SJSA1 (cell line): ENCODE results near the gene CAPN14. TPM values are rescaled to one million over a fixed set of nuclear protein-coding genes. Genes with fewer than 3 reads are reported as not detected.
"Not testable (repeated sequence)": the region's sequence is repeated elsewhere in the genome, so short reads cannot be mapped to it uniquely, and the experiment has no call there.

ENCODE experiments used
- DNase-seq, 2 experiments: peaks; one replicate each; pipeline ENCODE4 v3.0.0-alpha.2; 2015 to 2020; ENCODE audit warnings: low spot score in 2 of 2, low read depth in 1 of 2
- H3K27ac ChIP-seq: fragments of 250-450 bp; sonication (Bioruptor Pico); 2 replicates; pipeline ENCODE4 v1.5.1; 2020; ENCODE audit warnings: mild to moderate bottlenecking, moderate library complexity
- H3K27me3 ChIP-seq: fragments of 250-450 bp; sonication (Bioruptor Pico); replicated peaks from 2 replicates; pipeline ENCODE4 v1.5.1; 2020; ENCODE audit warnings: mild to moderate bottlenecking, moderate library complexity
- H3K36me3 ChIP-seq: fragments of 250-450 bp; sonication (Bioruptor Pico); 2 replicates; pipeline ENCODE4 v1.5.1; 2020; ENCODE audit warnings: mild to moderate bottlenecking
- H3K4me1 ChIP-seq: fragments of 250-450 bp; sonication (Bioruptor Pico); replicated peaks from 2 replicates; pipeline ENCODE4 v1.6.1; 2021; ENCODE audit warnings: mild to moderate bottlenecking
- H3K4me3 ChIP-seq: fragments of 250-450 bp; sonication (Bioruptor Pico); 2 replicates; pipeline ENCODE4 v1.5.1; 2020; ENCODE audit warnings: mild to moderate bottlenecking
- H3K9me3 ChIP-seq: fragments of 250-450 bp; sonication (Bioruptor Pico); replicated peaks from 2 replicates; pipeline ENCODE4 v1.5.1; 2020; ENCODE audit warnings: mild to moderate bottlenecking
- total RNA-seq: library from RNA; depleted of rRNA; stranded (reverse); fragments of >200 nt; shearing (Covaris generic); gene quantifications from 2 replicates; pipeline ENCODE4 v1.2.3, GENCODE V29; 2014

The CAPN14 gene
- total RNA-seq, 1 experiment from 2014 or later = not detected

DNA sequence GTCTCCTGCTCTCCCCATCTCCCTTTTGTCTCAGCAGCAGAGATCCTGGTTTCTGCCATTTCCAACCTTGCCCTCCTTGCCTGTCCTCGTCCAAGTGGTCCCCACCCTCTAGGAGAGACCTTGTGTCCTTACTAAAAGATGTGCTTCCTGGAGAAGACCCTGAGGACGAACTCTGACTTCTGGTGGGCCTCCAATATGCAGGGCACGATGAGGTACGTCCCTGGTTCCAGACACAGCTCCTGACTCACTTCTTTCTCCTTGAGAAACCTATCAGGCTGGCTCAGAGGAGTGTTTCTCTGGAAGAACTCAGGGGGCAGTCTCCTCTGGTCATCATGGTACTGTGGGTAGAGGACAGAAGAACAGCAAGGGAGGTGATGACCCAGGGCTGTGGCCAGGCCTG, 28.2 kb downstream of the CAPN14 start:
- Histone ChIP-seq H3K36me3 (no peaks in the 10 kb centered on the region), H3K9me3 (no peaks in the 10 kb centered on the region), H3K4me3 (no peak overlapping the region), H3K27me3 (peaks cover 15% of the 10 kb centered on the region), H3K4me1 (no peaks in the 10 kb centered on the region), H3K27ac (no peak overlapping the region)
- no peak for DNase-seq

DNA sequence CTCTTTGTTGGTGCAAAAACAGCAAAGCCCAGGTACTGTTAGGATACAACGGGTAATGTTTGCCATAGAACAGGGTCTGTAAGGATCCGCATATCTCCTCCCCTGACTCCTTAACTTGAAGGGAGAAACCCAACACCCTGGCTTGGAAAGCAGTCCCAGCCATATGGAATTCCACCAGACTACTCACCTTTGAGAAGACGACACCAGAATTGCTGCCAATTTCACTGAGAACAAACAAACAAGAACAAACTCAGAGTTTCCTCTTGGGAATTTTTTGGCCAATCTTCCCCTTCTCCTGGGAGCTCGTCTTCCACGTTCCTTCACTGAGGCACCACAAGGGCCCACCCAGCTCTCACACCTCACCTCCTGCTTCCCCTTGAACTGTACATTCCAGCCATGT, 29.2 kb downstream of the CAPN14 start:
- no peaks in the 10 kb centered on the region for H3K9me3 ChIP-seq
- H3K27ac ChIP-seq = no peak overlapping the region
- no peak overlapping the region for H3K4me3 ChIP-seq
- H3K4me1 ChIP-seq = no peaks in the 10 kb centered on the region
- DNase-seq = no peak
- H3K27me3 ChIP-seq = peaks cover 15% of the 10 kb centered on the region
- no peaks in the 10 kb centered on the region for H3K36me3 ChIP-seq

DNA sequence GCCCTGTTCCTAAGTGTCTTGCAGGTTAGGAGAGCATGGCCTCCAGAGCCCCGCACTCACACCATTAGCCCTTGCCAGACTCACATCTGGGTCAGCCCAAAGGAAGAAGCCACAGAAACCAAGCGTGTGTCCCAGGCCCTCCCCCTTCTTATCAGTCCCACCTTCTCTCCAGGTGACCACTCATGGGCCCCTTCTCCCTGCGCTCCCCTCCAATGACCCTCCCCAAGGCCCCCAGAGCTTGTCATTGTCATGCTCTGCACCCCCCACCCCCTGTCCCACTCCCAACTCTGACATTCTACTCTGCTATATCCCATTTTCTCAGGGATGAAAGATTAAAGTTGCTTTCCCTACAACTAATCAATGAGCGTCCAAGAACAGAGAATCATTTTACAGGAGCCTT, 30.1 kb downstream of the CAPN14 start:
- peaks cover 15% of the 10 kb centered on the region for H3K27me3 ChIP-seq
- DNase-seq = no peak
- no peaks in the 10 kb centered on the region for H3K4me1 ChIP-seq
- no peak overlapping the region for H3K4me3 ChIP-seq
- no peaks in the 10 kb centered on the region for H3K9me3 ChIP-seq
- no peak overlapping the region for H3K27ac ChIP-seq
- H3K36me3 ChIP-seq = no peaks in the 10 kb centered on the region

DNA sequence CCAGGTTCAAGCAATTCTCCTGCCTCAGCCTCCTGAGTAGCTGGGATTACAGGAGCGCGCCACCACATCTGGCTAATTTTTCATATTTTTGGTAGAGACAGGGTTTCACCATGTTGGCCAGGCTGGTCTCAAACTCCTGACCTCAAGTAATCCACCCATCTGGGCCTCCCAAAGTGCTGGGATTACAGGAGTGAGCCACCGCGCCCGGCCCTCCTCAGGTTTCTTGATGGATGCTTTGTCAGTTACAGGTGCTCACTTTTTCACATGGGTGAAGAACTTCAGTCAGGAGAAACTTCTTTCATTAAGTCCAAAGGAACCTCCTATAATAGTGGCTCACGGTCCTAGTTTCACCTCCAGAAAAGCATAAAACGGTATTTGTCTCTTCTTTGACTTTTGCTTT, 33.3 kb downstream of the CAPN14 start:
- not testable (repeated sequence) for H3K4me1 ChIP-seq, H3K27ac ChIP-seq, DNase-seq, H3K36me3 ChIP-seq, H3K4me3 ChIP-seq, H3K9me3 ChIP-seq
- peaks cover 11% of the 10 kb centered on the region for H3K27me3 ChIP-seq

DNA sequence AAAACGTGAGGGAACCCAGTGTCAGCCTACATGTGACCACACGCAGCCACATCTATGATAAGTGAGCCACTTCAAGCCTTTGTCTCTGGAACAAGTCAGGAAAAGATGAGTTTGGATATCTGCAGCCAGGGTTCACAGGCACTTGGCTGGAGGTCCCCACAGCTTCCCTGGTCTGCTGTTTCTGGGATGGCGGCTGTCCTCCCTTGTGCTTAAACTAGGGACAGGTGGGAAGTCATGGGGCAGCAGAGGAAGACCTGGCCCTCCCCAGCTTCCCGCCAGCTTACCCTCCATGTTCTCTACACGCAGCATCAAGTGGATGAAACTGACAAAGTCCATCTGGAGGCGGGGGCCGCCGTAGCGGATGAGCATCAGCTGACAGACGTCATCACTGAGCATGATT, 40.6 kb downstream of the CAPN14 start:
- H3K4me3 ChIP-seq = no peak overlapping the region
- no peaks in the 10 kb centered on the region for H3K9me3 ChIP-seq
- H3K27ac ChIP-seq = no peak overlapping the region
- DNase-seq = no peak
- H3K27me3 ChIP-seq = peaks cover 17% of the 10 kb centered on the region; the same call in 1 of the 2 replicates
- no peaks in the 10 kb centered on the region for H3K4me1 ChIP-seq
- no peaks in the 10 kb centered on the region for H3K36me3 ChIP-seq

DNA sequence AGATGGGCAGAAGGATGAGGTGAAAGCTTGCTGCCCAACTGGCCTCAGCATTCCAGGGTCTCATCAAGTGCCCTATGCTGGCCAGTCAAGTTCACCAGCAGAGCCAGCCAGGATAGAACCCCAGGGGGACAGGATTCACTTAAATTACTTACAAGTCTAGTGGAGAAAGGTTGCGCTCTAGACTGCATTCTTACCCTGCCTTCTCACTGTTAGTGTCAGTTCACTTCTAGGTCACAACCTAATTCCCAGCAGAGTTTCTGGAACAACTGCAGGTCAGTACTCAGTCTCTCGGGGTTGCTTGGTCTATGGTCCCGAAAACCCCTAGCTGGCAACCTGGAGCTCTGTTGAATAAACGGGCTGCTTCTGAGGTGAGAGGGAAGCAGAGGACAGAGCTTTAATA, 46.2 kb downstream of the CAPN14 start:
- Histone ChIP-seq H3K27me3 (peaks cover 10% of the 10 kb centered on the region; the same call in 1 of the 2 replicates), H3K36me3 (no peaks in the 10 kb centered on the region), H3K4me1 (no peaks in the 10 kb centered on the region), H3K27ac (no peak overlapping the region), H3K4me3 (no peak overlapping the region), H3K9me3 (no peaks in the 10 kb centered on the region)
- DNase-seq = no peak

DNA sequence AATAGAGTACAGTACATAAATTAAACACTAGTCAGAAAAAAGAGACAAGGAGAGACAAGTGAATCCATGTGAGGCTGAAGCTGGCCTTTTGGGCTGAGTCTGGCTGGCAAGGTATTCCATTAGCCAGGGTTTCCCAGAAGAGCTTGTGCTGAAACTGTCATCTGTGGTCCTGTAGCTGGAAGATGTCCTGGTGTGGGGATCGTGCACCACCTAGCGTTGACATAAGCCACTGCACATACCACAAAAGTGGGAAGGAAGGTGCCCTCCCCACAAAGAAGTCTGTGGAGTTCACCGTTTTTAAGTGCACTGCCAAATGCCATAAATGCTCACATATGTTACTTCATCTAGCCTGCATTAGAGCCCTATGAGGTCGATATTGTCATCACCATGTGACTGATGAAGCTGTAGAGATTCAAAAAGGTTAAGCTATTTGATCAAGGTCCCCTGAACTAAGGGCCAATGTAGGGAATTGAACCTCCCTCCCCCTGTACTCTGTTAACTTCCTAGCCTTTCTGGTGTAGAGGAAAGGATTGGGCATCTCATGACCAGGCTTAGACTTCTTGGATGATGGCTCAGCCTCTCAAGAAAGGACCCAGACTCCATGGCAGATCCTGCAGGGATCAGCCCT, 47.1 kb downstream of the CAPN14 start:
- no peaks in the 10 kb centered on the region for H3K9me3 ChIP-seq
- peaks cover 14% of the 10 kb centered on the region; the same call in 1 of the 2 replicates for H3K27me3 ChIP-seq
- no peaks in the 10 kb centered on the region for H3K36me3 ChIP-seq
- DNase-seq = peak; percentile 55 to 60
- no peak overlapping the region for H3K27ac ChIP-seq
- H3K4me1 ChIP-seq = no peaks in the 10 kb centered on the region
- H3K4me3 ChIP-seq = no peak overlapping the region

DNA sequence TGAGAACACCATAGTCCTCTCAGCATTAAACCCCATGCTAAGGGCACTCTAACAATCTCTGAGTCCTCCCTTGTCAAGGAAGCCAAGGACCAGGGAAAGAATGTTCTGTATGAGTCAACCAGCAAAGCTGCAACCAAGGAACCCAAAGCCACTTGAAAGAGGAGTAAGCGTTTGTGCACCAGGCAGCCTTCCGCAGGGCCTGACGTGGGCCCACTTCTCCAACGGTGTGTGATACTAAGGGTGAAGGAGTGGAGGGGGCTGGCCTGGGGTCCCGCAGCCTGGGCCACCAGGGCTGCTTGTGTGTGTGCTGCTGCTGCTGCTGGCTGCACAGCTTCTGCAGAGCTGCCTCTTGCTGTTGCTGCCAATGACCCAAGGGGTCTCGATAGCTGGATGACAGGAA, 49.0 kb downstream of the CAPN14 start:
- no peak for DNase-seq
- no peak overlapping the region for H3K27ac ChIP-seq
- no peaks in the 10 kb centered on the region for H3K9me3 ChIP-seq
- no peaks in the 10 kb centered on the region for H3K4me1 ChIP-seq
- no peaks in the 10 kb centered on the region for H3K36me3 ChIP-seq
- H3K27me3 ChIP-seq = peaks cover 9% of the 10 kb centered on the region; the same call in 1 of the 2 replicates
- H3K4me3 ChIP-seq = no peak overlapping the region

DNA sequence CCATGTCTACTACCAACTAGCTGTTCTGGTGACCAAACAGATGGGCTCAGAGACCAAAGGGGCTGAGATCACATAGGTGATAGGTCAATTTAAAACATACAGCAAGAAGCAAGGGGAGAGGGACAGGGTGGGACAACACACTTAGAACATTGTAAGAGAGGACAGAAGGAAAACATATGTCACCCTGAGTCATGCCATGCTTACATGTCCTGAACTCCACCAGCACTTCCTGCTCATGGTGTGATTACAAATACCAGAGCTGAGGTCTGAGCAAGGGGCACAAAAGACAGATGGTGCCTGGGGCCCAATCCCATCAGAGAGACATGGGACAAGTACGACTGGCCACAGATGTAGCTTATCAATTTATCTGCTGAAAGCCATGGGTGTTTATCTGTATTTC, 50.4 kb downstream of the CAPN14 start:
- no peaks in the 10 kb centered on the region for H3K9me3 ChIP-seq
- H3K36me3 ChIP-seq = no peaks in the 10 kb centered on the region
- no peak for DNase-seq
- H3K27me3 ChIP-seq = peaks cover 13% of the 10 kb centered on the region
- no peak overlapping the region for H3K4me3 ChIP-seq
- H3K4me1 ChIP-seq = no peaks in the 10 kb centered on the region
- no peak overlapping the region for H3K27ac ChIP-seq

DNA sequence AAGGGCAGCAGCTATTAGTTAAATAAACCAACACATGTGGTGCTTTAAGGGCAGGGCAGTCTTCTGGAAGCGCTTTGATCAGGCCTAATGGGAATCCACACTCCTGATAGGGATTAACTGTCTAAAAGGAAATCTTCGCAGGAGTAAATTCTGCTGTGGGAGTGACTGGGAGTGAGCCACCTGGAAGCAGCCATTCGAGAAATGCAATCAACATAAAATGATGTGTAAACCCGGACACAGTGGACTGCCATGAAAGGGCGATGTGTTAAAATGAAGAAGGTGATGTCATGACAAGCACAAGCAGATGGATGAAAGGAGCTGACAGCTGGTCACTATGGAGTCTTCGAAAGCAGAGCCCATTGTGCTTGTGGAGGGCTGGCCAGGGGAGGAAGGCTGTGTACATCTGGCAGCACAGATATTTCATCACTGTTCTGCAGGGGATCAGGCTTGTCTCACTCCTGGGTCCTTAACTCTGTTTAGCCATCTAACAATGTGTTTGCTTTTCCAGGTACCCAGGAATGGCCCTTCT, 54.2 kb downstream of the CAPN14 start:
- H3K27me3 ChIP-seq = peaks cover 19% of the 10 kb centered on the region
- no peaks in the 10 kb centered on the region for H3K36me3 ChIP-seq
- no peak overlapping the region for H3K4me3 ChIP-seq
- H3K9me3 ChIP-seq = no peaks in the 10 kb centered on the region
- DNase-seq = no peak
- no peaks in the 10 kb centered on the region for H3K4me1 ChIP-seq
- no peak overlapping the region for H3K27ac ChIP-seq

DNA sequence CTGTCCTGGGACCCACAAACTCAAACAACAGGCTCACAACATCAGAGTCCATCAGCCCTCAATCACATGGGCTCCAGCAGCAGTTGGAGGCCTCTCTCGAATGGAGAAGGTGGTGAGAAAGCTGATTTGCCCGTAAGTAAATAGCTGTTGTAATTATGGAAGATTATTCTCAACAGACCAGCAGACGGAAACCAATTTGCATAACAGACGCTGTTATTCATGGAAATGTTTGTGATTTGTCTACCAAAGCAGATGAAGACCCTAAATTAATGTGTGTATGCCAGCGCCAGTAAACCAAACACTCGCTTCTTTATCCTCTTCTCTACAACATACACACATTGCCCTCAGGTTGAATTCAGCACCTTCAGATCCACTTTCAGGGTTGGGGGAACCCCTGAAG, 55.7 kb downstream of the CAPN14 start:
- no peaks in the 10 kb centered on the region for H3K36me3 ChIP-seq
- no peak overlapping the region for H3K4me3 ChIP-seq
- no peaks in the 10 kb centered on the region for H3K9me3 ChIP-seq
- no peaks in the 10 kb centered on the region for H3K4me1 ChIP-seq
- no peak for DNase-seq
- H3K27me3 ChIP-seq = peaks cover 19% of the 10 kb centered on the region
- H3K27ac ChIP-seq = no peak overlapping the region

DNA sequence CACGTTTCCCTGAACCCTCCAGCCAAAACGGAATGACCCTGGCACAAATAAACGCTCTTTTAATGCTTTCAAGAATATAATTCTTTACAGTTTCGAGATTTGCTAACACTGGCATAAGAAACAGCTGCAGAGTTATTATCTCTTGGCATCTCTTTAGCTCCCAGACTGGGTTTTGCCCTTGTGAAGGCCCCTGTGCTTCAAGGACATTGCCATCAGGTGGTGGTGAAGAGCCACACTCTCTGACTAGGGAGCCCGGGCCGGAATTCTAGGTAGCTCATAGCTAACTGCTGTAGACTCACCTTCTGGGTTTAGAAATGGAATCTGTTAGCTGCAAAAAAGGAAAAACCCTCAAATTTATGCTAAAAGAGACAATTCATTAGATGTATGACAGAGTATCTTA, 65.8 kb downstream of the CAPN14 start:
- H3K9me3 ChIP-seq = no peaks in the 10 kb centered on the region
- H3K27me3 ChIP-seq = peaks cover 2% of the 10 kb centered on the region; the same call in 1 of the 2 replicates
- H3K4me1 ChIP-seq = peaks cover 10% of the 10 kb centered on the region
- H3K4me3 ChIP-seq = no peak overlapping the region
- no peak overlapping the region for H3K27ac ChIP-seq
- DNase-seq = no peak
- no peaks in the 10 kb centered on the region for H3K36me3 ChIP-seq

DNA sequence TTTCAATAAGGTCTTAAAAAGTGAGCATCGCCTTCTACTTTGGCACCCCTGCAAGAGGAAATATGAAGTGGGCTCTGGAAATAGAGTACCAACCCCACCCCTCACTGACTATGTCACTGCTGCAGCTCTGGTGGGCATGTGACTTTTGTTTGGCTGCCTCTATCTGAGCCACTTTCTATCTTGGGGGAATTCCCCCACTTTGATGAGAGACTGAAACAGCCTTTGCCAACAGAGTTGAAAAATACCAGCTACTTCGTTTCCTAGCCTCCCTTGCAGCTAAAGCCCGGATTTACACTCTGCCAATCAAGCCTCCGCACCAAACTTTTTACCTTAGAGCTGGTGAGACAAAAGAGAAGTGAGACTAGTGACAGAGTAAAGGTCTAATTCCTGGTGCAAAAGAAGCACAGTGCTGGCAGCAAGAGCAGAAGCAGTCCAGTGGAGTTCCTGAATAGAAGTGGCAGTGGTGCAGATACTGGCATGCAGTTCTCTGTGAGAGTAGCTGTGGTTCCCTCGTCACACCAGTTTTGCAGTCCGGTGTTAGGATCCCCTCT, 67.1 kb downstream of the CAPN14 start:
- no peak for DNase-seq
- Histone ChIP-seq H3K27me3 (peaks cover 10% of the 10 kb centered on the region; the same call in 1 of the 2 replicates), H3K27ac (no peak overlapping the region), H3K36me3 (no peaks in the 10 kb centered on the region), H3K4me3 (no peak overlapping the region), H3K9me3 (no peaks in the 10 kb centered on the region), H3K4me1 (peaks cover 3% of the 10 kb centered on the region; the same call in 1 of the 2 replicates)

DNA sequence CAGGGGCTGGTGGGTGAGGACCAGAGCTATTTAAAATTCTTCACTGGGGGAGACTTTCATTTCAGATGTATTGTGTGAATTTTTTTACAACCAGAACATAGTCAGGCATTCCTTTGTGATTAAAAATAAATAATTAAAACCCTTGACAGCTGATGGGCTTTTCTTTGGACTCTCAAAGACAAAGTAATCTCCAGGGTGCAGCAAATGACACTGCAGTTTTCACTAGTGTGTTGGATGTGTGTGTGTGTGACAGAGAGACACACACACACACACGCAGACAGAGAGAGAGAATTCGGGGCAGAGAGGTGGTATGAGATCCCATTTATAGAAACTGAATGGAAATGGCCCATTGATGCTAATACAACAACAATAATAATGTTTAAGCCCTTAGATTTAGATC, 68.8 kb downstream of the CAPN14 start:
- Histone ChIP-seq H3K27me3 (peaks cover 14% of the 10 kb centered on the region), H3K4me1 (no peaks in the 10 kb centered on the region), H3K4me3 (no peak overlapping the region), H3K27ac (no peak overlapping the region), H3K36me3 (no peaks in the 10 kb centered on the region), H3K9me3 (no peaks in the 10 kb centered on the region)
- no peak for DNase-seq
